VCaP (cell line): ENCODE data around the gene PHLPP1.
"Not testable (repeated sequence)": the region's sequence is repeated elsewhere in the genome, so short reads cannot be mapped to it uniquely, and the experiment has no call there.

Experiments used
- H3K27ac ChIP-seq: fragments of 450-650 bp; 2 replicates; pipeline ENCODE4 v1.5.1; 2017
- TF ChIP-seq, protein P1 (sequence below): fragments of 450-650 bp; conservative IDR thresholded peaks from 2 replicates; pipeline ENCODE4 v1.5.1; 2017; ENCODE audit warnings: mild to moderate bottlenecking, moderate library complexity

PHLPP1 gene

DNA sequence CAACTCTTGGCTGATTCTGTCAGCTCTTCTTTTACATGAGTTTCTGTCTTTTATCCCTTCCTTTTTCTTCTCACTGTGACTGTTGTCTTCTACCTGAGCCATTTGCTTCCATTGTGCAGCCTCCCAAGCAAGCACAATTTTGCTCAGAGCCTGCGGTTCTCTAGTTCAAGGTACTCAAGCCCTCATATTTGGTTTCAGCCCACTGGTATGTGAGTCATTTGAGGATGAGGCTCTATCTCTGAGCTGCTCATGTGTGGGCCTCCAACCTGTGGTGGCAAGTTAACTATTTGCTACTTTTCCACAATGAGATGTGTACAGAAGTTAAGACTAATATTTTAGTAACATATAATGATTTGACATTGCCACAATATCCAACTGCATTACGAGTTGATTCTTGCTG, 183.0 kb downstream of the PHLPP1 start:
- no peak overlapping the region for H3K27ac ChIP-seq
- TF ChIP-seq, protein P1, sequence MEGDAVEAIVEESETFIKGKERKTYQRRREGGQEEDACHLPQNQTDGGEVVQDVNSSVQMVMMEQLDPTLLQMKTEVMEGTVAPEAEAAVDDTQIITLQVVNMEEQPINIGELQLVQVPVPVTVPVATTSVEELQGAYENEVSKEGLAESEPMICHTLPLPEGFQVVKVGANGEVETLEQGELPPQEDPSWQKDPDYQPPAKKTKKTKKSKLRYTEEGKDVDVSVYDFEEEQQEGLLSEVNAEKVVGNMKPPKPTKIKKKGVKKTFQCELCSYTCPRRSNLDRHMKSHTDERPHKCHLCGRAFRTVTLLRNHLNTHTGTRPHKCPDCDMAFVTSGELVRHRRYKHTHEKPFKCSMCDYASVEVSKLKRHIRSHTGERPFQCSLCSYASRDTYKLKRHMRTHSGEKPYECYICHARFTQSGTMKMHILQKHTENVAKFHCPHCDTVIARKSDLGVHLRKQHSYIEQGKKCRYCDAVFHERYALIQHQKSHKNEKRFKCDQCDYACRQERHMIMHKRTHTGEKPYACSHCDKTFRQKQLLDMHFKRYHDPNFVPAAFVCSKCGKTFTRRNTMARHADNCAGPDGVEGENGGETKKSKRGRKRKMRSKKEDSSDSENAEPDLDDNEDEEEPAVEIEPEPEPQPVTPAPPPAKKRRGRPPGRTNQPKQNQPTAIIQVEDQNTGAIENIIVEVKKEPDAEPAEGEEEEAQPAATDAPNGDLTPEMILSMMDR = no peak

DNA sequence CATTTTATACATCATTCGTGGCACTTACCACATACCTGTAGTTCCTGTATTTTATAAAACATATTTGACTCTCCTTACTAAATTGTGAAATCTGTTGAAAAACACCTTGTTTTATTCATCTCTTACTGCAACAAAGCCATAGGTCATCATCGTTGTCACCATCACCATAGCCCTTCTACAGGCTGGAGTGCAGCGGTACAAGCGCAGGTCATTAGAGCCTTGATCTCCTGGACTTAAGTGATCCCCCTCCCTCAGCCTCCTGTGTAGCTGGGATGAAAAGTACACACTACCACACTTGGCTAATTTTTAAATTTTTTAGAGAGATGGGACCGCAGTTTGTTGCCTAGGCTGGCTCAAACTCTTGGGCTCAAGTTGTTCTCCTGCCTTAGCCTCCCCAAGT, 184.2 kb downstream of the PHLPP1 start:
- H3K27ac ChIP-seq = no peak overlapping the region
- TF ChIP-seq, protein P1 = no peak

DNA sequence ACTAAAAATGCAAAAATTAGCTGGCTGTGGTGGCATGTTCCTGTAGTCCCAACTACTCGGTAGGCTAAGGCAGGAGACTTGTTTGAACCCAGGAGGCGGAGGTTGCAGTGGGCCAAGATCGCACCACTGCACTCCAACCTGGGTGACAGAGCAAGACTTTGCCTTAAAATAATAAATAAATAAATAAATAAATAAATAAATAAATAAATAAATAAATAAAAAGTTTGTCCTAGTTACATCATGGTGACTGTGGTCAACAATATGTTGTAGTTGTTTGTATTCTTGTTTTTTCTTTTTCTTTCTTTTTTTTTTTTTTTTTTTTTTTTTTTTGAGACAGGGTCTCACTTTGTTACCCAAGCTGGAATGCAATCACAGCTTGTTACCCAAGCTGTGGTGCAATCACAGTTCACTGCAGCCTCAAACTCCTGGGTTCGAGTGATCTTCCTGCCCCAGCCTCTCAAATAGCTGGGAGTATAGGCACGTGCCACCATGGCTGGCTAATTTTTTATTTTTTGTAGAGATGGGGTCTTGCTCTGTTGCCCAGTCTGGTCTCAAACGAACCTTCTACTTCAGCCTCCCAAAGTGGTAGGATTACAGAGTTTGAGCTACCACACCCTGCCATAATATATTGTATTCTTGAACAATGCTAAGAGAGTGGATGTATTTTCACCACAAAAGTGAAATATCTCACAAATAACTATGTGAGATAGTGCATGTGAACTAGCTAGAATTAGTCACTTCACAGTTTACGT, 185.0 kb downstream of the PHLPP1 start:
- no peak overlapping the region for H3K27ac ChIP-seq
- TF ChIP-seq, protein P1 = no peak

DNA sequence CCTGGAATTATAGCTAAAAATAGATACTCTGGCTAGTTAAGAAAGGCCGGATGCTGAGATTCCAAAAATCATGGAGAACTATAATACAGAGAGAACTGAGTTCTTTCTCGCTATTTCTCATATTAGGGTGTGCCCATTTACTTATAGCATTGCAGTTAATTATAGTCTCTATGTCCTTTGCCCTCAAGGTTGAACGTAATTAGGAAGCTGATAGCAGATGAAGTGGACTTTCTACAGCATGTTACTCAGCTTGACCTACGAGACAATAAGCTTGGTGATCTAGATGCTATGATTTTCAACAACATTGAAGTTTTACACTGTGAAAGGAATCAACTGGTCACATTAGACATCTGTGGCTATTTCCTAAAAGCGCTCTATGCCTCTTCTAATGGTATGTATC, 187.4 kb downstream of the PHLPP1 start:
- TF ChIP-seq, protein P1 = no peak
- no peak overlapping the region for H3K27ac ChIP-seq

DNA sequence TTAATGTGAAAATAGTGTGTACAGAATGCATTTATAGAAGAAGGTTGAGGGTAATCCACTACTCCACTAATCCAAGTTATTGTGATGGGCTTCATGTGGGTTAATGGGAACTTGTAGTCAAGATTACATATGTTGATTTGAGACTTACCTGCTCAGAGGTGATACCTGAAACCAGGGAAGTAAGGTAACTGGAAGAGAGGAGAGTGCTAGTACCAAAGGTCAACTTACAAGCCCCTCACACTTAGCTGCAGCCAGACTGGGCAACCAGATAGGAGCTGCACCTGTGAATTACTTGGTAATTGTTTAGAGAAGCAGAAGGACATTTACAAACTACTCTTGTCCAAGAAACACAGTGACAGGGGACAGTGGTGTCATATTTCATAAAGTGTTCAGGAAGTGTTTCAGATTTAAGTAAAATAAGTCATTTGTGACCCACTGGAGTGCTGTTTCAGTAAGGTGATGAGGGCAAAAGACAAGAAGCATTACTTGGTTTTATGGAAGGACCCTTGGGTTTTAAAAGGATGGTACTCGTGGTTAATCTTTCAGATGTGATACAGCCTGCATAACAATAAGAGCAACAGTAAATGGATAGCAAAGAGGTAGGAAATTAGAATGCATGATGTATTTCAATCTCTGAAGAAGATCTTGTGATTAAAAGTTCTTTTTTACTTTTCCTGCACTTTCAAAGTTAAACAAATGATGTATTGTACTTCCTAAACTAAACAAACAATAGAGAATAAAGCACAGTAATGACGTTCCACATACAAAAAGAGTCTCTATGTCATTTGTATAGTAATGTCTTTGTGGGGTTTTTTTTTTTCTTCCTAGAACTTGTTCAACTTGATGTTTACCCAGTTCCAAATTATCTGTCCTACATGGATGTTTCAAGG, 189.3 kb downstream of the PHLPP1 start:
- TF ChIP-seq, protein P1 = no peak

DNA sequence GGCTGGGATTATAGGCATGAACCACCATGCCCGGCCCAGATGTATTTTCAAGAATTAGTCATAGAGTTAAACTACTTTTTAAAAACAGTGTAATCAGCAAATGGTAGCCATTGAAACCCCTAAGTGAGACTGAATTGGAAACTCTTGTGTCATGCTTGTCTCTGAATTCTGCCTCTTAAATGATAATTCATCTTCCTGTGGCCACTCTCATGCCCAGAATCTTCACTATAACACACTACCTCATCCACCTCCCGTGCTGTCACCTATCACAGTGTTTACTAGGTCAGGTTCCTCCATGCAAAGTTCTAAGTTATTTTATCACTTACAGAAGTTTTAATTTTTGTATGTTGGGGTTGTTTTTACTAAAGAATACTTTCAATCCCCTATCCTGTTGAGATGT, 197.5 kb downstream of the PHLPP1 start:
- TF ChIP-seq, protein P1 = no peak
- no peak overlapping the region for H3K27ac ChIP-seq

More for the DNA sequence above, 189.3 kb downstream of the PHLPP1 start:
- no peak overlapping the region for H3K27ac ChIP-seq

DNA sequence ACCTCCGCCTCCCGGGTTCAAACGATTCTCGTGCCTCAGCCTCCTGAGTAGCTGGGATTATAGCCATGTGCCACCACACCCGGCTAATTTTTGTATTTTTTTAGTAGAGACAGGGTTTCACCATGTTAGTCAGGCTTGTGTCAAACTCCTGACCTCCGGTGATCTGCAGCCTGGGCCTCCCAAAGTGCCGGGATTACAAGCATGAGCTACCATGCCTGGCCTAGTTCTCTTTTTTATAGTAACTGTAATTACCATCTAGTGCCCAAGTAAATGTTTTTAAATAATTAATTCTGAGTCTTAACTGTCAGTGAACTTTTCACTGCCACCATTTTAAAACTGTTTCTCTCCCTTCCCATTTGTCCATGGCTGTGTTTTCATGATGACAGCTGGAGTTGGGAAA, 198.5 kb downstream of the PHLPP1 start:
- not testable (repeated sequence) for H3K27ac ChIP-seq
